GM21737 (cell line): ENCODE measurements around the gene AFM.
"Not testable (repeated sequence)": the region's sequence is repeated elsewhere in the genome, so short reads cannot be mapped to it uniquely, and the experiment has no call there.

Source experiments
- ATAC-seq: cut with Tn5 transposase; IDR thresholded peaks from one replicate; pipeline ENCODE4 v1.9.1; 2021; ENCODE audit warnings: mild to moderate bottlenecking, moderate library complexity; ENCODE audit not compliant: unreplicated experiment

The AFM gene

DNA sequence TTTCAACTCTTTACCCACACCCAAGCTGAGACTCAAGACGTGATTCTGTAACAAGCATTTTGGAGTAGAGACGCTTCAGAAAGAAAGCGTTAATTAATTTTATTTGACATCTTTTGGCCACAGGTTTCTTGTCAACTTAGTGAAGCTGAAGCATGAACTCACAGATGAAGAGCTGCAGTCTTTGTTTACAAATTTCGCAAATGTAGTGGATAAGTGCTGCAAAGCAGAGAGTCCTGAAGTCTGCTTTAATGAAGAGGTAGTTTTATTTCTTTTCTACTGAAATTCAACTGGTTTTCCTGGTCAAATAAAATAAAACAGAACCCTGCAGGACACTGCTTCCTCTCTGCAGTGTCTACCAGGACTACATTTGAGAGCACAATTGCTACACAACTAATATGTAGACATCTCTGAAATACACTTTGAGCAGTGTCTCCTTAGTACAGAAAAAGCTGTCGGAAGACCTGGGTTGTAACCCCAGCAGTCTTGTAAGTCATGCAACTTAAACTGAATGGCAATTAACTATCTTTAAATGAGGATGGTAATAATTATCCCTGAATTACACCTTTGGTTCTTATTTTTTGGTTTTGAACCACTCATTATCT, 20.2 kb downstream of the AFM start:
- ATAC-seq: no peak

DNA sequence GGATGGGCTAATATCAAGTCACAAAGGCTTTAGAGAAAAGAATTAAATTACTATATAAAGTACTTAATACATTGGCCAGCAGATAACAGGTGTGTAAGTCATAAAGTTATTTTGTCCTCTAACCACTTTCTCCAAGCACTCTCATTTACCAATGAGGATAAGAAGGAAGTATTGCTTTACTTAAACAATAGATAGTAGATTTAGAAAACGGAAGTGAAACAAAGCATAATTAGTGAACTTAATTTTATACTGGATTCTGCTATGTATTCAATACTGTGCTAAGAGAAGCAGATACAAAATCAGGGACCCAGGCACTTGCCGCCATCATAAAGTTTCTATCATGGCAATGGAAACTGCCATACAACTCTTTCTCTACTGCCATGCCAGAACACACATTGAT, 24.0 kb downstream of the AFM start:
- no peak for ATAC-seq

DNA sequence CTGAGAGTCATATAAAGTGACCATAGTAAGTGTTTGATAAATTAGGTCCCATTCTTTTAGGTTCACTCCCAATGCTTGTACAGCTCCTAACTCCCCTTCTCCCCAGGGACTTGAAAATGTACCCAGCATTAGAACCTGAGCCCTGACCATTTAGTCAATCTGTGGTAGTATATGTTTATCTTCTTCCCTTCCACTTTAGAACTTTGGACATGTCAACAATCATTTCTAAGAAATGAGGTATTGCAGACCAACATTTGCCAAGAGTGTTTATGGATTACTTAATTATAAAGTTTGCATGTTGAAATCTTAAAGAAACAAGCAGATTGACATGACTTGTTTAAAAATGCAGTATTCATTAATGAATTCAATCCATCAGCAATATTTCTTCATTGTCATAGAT, 26.0 kb downstream of the AFM start:
- ATAC-seq: no peak

DNA sequence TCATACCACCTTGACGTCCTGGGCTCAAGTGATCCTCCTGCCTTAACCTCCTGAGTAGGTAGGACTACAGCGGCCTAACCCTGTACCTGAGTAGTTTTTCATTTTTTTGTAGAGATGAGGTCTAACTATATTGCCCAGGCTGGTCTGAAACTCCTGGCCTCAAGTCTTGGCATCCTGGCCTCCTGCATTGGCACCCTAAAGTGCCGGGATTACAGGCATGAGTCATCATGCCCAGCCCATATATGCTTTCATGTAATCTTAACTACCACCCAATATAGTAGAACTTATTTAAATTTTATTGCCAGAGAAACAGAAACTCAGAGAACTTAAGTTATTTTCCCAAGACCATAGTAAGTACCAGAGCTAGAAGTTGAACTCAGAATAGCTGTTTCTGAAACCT, 27.1 kb downstream of the AFM start:
- ATAC-seq: no peak

DNA sequence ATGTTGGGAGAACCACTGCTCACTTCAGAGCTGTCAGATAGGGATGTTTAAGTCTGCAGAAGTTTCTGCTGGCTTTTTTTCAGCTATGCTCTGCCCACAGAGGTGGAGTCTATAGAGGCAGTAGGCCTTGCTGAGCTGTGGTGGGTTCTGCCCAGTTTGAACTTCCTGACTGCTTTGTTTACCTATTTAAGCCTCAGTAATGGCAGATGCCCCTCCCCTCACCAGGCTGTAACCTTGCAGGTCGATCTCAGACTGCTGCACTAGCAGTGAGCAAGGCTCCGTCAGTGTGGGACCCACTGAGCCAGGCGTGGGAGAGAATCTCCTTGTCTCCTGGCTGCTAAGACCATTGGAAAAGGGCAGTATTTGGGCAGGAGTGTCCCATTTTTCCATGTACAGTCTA, 36.8 kb downstream of the AFM start:
- ATAC-seq: no peak

DNA sequence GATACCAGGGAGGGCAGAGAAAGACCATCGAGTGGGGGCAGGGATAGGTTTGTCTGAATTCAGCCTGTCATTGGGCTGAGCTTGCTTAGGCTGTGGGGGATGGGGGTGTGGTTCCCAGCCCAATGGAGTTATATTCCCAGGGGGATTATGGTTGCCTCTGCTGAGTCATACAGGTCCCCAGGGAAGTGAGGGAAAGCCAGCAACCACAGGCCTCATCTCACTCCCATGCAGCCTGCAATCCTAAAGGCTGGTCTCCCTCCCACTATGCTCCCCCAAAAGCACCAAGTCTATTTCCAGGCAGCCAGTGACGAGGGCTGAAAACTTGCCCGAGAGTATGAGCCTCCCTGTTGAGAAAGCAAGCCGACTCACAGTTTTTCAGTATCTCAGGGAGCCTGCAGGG, 39.3 kb downstream of the AFM start:
- ATAC-seq: no peak

DNA sequence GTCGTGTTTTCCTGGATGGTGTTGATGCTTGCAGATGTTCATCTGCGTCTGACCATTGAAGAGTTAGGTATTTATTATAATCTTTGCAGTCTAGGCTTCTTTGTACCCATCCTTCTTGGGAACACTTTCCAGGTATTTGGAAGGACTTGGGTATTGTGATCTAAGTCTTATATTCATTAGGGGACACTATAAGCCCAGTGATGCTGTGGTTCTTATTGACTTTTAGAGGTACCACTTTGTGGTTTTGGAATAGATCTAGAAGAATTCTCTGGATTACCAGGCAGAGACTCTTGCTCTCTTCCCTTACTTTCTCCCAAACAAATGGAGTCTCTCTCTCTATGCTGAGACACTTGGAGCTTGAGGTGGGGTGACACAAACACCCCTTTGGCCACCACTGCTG, 41.6 kb downstream of the AFM start:
- ATAC-seq: no peak

DNA sequence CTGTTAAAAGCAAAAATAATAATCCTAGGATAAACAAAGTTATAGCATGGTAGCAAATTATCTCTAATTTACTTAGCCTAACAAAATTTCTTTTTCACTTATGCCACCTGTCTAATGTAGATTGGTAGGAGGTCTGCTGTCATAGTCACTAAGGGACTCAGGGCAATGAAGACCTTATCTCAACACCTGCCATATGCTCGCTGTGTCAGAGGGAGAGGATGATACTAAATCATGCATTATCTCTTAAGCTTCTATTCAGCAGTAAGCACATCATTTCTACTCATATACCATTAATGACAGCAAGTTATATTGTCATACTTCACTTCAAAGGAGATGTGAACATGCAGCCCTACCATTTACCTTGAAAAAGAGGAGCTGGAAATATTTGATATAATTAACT, 44.1 kb downstream of the AFM start:
- ATAC-seq: no peak

DNA sequence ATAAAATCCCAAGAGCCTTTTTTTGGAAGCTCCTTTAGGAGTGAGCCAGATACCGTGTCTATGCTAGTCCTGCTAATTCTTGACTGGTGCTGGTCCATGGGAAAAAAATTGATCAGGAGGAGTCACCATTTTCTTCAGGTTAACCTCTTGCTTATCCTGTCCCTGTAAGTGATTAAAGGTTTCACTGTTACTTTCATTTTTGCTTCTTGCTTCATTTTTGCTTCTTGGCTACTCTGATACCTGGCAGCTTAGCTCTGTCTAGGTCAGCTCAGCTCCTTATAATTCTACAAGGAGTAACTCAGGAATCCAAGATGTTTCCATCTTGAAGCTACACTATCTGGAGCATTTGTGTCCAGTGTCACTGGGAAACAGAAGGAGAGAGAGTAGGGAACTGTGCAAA, 45.7 kb downstream of the AFM start:
- no peak for ATAC-seq

DNA sequence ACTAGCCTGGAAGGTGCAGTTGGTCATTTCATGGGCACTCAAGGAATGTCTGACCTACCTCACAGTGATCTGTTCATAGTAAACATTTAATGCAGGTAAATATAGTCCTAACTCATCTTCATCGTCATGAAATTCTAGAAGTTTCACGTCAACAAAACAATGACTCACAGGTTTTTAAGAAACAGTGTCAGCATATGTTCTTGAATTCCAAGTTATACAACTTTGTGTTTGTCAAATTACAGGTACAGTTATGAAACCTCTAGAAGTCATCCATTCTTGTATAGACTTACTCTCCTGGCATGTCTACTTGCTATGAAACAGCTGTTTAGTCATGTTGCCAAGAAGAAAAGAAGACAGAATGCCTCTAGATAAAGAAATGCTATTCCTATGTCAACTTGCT, 46.6 kb downstream of the AFM start:
- no peak for ATAC-seq

DNA sequence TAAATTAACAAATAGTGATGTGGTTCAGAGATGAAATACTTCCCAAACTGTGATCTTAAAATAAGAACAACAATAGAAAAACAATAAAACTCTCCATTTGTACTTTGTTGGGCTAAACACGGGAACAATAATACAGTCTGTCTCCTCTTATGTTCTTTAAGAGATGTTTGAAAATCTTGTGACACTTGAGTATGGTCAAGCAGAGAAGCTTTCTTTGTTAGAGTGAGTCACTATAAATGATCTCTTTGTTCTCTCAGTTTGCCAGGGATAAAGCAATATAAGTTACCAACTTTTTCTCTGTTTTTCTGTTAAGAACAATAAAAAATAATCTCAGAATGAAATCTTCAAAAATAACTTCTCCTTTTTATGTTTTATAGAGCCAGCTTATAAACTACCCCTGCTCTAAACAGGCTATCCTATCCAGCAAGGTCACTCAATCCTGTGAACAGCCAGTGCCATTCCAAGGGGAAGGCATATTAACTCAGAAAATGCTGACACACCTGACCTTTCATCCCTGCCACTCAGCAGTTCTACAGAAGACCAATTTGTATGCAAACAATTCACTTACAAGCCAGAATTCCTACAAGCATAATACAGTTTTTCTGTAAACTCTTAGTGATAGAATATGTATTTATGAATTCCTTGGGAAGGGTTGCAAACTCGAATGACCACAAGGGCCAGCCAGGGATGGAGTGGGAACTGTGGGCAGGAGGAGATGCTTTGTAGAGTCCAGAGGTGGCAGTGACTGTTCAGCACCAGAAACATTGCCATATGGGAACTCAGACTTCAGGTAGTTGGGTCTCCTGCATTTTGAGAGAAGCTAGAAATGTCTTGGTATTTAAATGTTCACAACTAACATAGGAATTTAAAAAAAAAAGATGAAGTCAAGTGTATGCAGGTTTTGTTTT, 52.2 kb downstream of the AFM start:
- no peak for ATAC-seq

DNA sequence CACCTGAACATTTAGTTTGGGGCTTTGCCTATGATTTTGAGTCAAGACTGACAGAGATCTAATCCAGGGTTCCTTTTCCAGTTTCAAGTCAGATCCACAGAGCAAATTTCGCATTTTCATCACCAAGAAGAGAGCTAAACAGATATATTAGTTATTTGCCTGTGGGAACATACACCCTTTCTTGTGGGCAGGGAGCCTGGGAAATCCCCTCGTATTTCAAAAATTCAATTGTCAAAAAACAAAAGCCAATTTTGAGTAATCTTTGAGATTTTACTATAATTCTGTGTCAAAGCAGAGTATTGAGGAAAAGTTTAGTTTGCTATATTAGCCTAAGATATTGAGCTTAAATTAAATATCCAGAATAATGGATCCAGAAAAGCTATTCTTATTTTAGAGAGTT, 56.6 kb downstream of the AFM start:
- ATAC-seq: no peak

DNA sequence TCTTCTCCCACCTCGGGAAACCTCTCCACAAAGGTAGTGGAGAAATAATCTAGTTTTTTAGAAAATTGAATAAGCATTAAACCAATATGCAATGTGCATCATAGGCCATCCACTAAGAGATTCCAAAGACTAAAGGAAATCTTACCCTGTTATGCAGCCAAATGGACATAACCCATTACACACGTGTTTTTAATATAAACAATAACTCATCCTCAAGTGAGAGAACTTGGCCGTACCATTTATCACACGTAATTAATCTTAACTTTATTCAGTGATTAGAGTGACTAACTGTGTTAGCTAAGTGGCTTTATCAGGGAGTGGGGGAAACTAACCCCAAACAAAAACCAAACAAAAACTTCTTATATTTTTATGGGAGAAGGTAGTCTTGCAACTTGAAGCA, 57.8 kb downstream of the AFM start:
- no peak for ATAC-seq

DNA sequence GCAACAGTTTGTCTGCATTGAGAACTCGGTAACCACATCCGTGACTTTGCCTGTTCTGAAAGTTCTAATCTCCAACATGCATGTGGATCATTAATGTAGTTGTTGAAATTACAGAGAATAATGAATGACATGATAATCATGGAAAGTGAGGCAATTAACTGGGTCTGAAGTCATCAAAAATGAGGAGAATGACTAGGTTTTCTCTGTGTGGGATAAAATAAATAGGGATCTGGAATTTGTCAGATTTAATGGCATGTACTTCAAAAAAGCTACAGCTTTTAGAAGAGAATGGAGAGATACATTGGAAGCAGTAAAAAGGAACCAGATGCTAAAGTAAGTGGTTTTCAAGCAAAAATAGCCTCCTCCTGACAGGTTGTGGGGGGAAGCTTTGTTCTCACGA, 59.3 kb downstream of the AFM start:
- no peak for ATAC-seq

DNA sequence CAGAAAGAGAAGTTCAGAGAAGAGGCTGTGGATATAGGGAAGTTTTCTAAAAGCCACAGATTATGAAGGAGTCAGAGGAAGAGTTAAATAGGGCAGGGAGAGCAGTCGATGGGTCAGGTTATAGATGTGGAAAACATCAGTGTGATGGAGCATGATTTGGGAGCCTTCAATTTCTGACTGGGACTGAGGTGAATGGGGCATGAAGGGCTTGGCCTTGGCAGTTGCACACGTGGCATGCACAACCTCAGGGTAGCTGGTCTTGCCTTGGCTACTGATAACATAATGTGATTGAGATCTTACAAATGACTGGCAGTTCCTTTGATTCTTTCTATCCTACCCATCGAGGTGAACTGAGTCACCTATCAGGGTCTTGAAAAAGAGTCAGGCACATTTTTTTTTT, 59.7 kb downstream of the AFM start:
- ATAC-seq: no peak

DNA sequence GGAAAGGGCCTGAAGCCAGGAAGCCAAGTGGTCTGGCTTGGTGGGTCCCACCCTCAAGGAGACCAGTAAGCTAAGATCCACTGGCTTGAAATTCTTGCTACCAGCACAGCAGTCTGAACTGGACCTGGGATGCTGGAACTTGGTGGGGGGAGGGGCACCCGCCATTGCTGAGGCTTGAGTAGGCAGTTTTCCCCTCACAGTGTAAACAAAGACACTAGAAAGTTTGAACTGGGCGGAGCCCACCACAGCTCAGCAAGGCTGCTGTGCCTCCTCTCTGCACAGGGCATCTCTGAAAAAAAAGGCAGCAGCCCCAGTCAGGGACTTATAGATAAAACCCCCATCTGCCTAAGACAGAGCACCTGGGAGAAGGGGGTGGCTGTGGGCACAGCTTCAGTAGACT, 63.1 kb downstream of the AFM start:
- no peak for ATAC-seq

DNA sequence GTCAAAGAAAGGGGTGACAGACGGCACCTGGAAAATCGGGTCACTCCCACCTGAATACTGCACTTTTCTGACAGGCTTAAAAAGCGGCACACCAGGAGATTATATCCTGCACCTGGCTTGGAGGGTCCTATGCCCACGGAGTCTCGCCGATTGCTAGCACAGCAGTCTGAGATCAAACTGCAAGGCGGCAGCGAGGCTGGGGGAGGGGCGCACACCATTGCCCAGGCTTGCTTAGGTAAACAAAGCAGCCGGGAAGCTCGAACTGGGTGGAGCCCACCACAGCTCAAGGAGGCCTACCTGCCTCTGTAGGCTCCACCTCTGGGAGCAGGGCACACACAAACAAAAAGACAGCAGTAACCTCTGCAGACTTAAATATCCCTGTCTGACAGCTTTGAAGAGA, 69.3 kb downstream of the AFM start:
- ATAC-seq: not testable (repeated sequence)
